Frontal cortex (tissue), 4 donors: ENCODE results near the gene NME4. TPM values are rescaled to one million over a fixed set of nuclear protein-coding genes. Genes with fewer than 3 reads are reported as not detected.
A peak's percentile ranks its signal among the peaks of the same experiment; 100 is the strongest.
"Not testable (repeated sequence)": the region's sequence is repeated elsewhere in the genome, so short reads cannot be mapped to it uniquely, and the experiment has no call there.

Experiments
- DNase-seq, 2 donors: peaks; one replicate each; pipeline ENCODE4 v3.0.0; 2012; ENCODE audit warnings: low spot score in 2 of 2
- FAIRE-seq: peaks from 2 replicates; lab custom pipeline; 2012; peaks lifted over from hg19 to GRCh38; lab: Jason Lieb, UNC
- total RNA-seq: library from RNA; depleted of rRNA; stranded (reverse); fragments of >200 nt; gene quantifications from one replicate; pipeline ENCODE4 v1.2.3, GENCODE V29; 2014
- donor health status: control.
- donor health status: control.
- donor health status: control.

Gene NME4
- total RNA-seq, 1 donor from 2014 or later, result 12.6 TPM

GRCh38 chr16:391885-392335, 5.1 kb upstream of the NME4 start:
- no peak for FAIRE-seq

GRCh38 chr16:392450-393030, 4.5 kb upstream of the NME4 start:
- FAIRE-seq (no peak), DNase-seq (no peak)

More at GRCh38 chr16:391885-392335, 5.1 kb upstream of the NME4 start:
- peak in 1 of 2 donors; percentile 61 for DNase-seq

GRCh38 chr16:396199-396598, 800 bp upstream of the NME4 start:
- FAIRE-seq (no peak), DNase-seq (no peak)

- FAIRE-seq (no peak), DNase-seq (peak in 1 of 2 donors; percentile 70)
Observed at GRCh38 chr16:396605-397004, 394 bp upstream of the NME4 start.

GRCh38 chr16:397736-398332, 835 bp downstream of the NME4 start:
- FAIRE-seq (no peak), DNase-seq (peak; percentile 72 to 79)

- no peak for DNase-seq
- no peak for FAIRE-seq
Observed at GRCh38 chr16:398561-399339, 1.8 kb downstream of the NME4 start.

- no peak for FAIRE-seq
- no peak for DNase-seq
Observed at GRCh38 chr16:399340-400019, 2.5 kb downstream of the NME4 start.

- no peak for DNase-seq
- no peak for FAIRE-seq
Observed at GRCh38 chr16:400061-400591, 3.1 kb downstream of the NME4 start.

GRCh38 chr16:401468-402348, 4.7 kb downstream of the NME4 start, which contains the start of gene DECR2:
DECR2 (plus strand) TSS chr16:401885; CDS start chr16:401964, 79 bp downstream.
- DNase-seq, result peak; percentile 99 to 100
- FAIRE-seq, result no peak

GRCh38 chr16:404971-405486, 8.0 kb downstream of the NME4 start:
- FAIRE-seq (no peak), DNase-seq (no peak)

GRCh38 chr16:405548-406506, 8.8 kb downstream of the NME4 start:
- FAIRE-seq (no peak), DNase-seq (no peak)

GRCh38 chr16:407253-407652, 10.3 kb downstream of the NME4 start:
- FAIRE-seq, result no peak

GRCh38 chr16:410516-411178, 13.6 kb downstream of the NME4 start:
- FAIRE-seq (no peak), DNase-seq (peak in 1 of 2 donors; percentile 5)

More at GRCh38 chr16:407253-407652, 10.3 kb downstream of the NME4 start:
- no peak for DNase-seq

- FAIRE-seq, result no peak
Observed at GRCh38 chr16:411576-412265, 14.7 kb downstream of the NME4 start.

GRCh38 chr16:414395-415169, 17.6 kb downstream of the NME4 start:
- FAIRE-seq, result no peak
- DNase-seq, result no peak

More at GRCh38 chr16:411576-412265, 14.7 kb downstream of the NME4 start:
- peak in 1 of 2 donors; percentile 12 for DNase-seq

GRCh38 chr16:415170-415498, 18.1 kb downstream of the NME4 start:
- not testable (repeated sequence) for FAIRE-seq, DNase-seq
